GM21717 (cell line): ENCODE results near the gene DDC.
"Not testable (repeated sequence)": the region's sequence is repeated elsewhere in the genome, so short reads cannot be mapped to it uniquely, and the experiment has no call there.

Experiments
- ATAC-seq: cut with Tn5 transposase; IDR thresholded peaks from one replicate; pipeline ENCODE4 v1.9.1; 2021; ENCODE audit warnings: mild to moderate bottlenecking, moderate library complexity; ENCODE audit not compliant: unreplicated experiment

DDC gene

DNA sequence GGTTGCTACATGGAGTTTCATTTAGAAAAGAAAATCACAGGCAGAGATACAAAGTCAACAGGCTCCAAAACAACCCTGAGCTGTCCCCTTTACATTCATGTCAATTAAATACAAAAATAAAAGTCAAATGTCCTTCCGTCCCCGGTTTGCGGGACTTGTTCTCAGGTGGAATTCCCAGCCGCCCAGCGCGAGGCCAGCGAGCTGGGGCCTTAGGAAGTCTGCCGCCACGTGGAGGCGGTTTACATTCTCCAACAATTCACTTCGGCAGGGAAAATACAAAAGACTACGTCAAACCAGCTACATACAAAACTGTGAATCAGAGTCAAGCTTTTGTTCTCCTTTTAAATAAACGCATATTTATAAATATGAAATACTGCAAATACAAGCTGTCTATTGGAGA is 25.3 kb upstream of the DDC start:
- ATAC-seq: no peak

DNA sequence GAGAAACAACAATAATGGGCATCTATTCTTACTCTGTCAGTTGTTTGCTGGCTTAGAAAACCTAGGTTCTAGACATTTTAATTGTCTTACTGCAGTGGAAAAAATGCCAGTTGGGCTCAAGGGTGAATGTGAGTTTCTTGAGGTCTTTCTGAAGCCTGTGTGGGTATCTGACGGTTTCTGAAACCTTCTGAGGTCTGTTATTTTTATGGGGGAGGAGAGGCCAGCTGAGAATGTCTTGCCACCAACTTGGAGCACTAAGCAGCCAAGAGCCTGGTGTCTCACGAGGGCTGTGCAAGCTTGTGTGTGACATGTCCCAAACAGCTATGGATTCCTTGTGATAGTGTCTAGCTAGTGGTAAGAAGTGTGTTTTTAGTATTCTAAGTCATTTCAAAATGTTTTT is 24.2 kb upstream of the DDC start:
- no peak for ATAC-seq

DNA sequence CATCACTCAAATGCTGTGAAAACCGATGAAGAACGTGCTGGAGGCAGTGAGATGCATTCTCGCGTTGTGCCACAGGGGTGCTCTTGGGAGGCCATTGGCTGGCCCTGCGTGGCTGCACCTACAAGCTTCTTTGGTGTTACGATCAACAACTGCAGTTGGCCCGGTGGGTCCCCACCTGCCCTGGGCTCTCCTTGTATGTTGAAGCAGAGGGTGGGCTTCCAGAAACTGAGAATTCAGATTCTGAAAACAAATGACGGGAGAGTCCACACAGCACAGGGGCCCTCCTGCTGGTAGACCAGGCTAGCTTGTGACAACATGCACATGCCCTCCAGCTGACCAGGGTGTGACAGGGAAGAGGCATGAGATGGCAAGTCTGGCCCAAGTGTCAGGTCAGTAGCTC is 23.7 kb upstream of the DDC start:
- no peak for ATAC-seq

DNA sequence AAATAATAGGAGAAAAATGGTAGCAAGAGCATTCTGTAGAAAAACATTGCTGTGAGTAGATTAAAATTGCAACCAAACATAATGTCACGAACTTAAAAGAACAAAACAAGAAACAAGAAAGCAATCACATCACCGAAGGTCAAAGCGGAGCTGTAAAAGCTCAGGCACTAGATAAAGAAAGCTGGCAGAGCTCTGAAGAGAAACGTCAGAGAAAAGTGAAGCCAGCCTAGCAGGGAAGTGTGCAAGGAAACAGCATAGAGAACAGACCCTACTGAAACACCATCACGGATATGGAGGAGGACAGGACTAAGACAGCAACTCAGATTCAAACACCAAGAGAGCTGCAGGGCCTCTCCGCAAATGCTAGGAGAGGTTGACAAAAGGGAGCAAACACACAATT is 22.5 kb upstream of the DDC start:
- ATAC-seq: no peak

DNA sequence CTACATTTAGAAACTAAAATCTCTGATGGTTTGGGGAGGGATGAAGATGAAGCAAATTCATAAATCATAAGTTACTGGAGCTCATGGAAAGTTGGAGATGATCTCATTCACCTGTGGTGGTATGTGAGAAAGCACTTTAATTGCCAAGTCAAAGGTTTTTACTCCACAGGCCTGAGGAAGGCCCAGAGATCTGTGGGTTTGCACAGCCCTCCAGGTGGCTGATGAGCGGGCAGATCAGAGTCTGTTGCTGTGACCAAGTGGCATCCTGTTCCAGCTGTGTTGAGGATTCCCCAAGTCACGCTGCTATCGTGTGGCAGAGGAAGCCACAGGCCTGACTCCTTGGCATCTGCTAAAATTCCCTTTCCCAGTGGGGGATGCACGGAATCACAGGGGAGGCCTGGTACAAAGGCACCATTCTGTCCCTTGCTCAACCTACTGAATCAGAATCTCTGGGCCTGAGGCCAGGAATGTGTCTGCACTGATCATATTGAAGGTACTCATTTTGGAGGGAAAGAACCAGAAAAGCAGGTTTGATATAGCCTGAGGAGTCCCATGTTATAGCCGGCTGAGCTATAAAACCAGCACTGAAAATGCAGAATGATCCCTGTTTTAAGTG is 19.7 kb upstream of the DDC start:
- no peak for ATAC-seq

DNA sequence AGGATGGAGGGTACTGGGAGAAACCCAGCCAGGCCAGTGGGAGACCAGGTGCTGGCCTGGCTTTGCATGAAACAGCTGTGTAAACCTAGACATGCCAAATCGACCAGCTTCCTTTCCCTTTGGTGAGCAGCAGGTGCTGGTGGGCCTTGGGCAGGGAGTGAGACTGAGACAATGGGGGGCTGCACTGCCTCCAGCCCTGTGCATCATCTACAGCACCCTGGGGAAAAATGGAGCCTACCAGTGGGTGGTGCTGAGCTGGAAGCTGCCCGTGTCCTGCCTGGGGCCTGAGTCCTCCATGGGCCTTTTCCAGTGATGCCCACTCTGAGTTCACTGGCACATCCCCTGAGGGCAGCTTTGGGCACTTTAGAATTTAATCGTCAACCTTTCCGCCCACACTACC is 19.2 kb upstream of the DDC start:
- ATAC-seq: no peak

DNA sequence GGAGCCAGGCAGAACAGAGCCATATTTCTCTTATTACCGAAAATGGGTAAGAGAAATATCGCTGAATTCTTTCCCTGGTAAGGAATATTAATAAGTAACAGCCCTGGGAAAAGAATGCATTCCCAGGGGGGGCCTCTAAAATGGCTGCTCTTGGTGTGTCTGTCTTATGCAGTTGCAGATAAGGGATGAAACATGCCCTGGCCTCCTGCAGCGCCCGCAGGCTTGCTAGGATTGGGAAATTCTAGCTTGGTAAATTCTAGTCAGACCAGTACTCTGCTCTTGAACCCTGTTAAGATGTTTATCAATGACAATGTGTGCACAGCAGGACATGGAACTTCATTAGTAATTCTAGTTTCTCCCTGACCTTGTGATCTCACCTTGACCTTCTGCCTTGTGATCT is 18.1 kb upstream of the DDC start:
- ATAC-seq: not testable (repeated sequence)

DNA sequence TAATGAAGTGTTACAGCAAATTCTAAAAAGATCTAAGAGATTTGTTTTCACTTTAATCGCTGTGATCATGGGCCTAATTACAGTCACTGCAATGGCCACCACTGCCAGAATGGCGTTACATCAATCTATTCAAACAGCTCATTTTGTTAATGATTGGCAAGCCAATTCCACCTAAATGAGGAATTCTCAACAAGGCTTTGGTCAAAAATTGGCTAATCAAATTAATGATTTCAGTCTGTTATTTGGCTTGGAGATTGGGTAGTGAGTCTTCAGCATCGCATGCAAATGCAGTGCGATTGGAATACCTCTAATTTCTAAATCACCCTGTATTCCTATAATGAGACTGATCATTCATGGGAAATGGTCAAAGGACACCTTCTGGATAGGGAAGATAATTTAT is 17.1 kb upstream of the DDC start:
- not testable (repeated sequence) for ATAC-seq

DNA sequence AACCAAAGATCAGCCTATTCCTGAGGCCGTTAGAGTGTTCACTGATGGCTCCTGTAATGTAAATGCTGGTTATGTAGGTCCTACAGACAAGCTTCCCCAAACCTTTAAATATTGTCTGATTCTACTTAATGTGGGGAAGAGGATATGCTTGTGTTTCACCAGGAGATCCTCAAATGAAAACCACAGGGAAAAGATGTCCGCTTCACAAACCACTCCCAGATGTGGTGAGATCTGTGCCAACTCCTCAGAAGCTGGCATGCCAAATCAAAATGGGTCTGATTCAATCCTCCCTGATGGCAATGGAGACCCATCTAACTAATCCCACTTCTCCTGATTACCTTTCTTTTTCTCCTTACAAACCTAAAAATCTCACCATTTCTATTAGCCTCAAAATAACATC is 15.5 kb upstream of the DDC start:
- not testable (repeated sequence) for ATAC-seq

DNA sequence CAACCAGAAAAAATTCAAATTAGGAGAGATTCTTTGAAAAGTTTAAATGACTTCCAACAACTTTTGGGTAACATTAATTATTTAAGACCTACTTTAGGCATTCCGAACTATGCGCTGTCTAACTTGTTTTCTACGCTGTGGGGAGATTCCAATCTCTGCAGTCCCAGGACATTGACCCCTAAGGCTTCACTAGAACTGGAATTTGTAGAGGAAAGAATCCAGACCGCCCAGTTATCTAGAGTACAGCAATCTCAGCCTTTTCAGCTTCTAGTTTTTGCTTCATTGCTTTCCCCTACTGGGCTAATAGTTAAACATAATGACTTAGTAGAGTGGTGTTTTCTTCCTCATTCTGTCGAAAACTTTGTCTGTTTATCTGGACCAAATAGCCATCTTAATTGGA is 14.9 kb upstream of the DDC start:
- ATAC-seq: no peak

DNA sequence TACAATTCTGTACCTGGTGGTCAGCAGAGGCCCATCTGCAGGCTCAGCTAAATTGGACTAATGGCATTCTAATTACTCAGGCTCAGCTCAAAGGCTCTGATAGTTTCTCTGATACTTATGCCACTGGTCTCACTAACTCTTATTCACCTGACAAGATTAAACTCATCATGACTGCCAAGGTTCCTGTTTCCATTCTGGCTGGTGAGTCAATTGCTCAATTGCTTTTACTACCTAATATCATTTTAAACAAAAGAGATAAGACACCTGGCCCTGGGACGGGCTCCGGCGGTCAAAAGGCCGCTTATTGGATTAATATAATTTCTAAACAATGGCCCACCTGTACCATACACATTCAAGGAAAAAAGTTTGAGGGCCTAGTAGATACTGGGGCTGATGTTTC is 12.9 kb upstream of the DDC start:
- ATAC-seq: not testable (repeated sequence)

DNA sequence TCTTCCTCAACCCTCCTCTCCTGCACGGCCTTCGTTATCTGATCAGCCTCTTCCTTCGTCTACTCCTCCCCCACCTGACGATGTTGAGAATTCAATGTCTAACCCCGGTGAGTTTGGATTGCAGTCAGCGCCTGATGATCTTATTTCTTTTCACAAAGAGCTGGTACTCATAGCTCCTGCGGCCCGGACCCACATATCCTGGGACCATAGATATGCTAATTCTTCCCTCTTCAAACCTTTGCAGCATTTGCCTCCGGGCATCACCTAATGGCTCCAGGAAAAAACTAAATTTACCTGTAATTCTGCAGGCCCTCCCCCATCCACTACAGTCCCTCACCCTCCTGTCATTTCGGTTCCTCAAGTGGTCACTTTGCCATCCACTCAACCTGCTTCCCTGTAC is 12.4 kb upstream of the DDC start:
- ATAC-seq: no peak

DNA sequence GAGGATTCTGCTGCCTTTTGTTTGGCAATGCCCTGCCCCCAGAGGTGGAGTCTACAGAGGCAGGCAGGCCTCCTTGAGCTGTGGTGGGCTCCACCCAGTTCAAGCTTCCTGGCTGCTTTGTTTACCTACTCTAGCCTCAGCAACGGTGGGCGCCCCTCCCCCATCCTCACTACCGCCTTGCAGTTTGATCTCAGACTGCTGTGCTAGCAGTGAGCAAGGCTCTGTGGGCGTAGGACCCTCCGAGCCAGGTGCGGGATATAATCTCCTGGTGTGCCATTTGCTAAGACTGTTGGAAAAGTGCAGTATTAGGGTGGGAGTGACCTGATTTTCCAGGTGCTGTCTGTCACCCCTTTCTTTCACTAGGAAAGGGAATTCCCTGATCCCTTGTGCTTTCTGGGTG is 11.2 kb upstream of the DDC start:
- not testable (repeated sequence) for ATAC-seq

DNA sequence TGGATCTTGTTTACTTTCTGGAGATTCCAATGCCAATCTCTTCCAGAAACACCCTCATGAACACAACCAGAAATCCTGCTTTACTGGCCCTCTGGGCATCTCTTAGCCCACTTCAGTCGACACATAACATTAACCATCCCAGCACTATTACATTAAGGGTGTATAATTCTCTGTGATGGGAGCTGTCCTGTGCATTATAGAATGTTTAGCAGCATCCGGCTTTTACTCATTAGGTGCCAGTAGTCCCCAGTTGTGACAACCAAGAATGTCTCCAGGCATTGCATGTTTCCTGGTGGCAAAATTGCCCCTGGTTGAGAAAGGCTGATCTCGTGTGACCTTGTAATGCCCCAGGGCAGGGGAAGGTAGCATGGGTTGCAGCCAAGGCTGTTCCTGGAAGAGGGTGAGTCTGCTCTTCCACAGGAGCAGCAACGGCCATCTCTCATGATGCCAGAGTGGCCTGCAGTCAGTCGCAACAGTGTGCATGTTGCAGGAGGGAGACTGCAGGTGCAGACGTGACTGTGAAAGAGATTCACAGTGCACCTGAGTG is 2.6 kb upstream of the DDC start:
- no peak for ATAC-seq

DNA sequence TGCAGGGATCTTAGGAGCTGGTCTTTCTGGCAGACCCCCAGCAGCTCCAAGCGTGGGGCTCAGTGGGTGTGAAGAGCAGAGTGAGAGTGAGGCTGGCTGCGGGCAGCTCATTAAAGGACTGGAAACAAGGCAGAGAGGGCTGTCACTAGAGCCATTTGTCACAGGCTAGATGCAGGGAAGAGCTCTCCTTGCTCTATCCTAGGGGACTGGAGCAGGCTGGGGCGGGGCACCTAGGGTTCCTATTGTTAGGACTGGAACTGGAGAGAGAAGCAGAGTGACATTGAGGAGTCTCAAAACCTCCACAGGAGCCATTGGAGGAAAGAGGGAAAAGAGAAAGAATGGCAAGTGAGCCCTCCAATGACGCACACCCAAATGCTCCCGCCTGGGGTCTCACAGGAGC is 772 bp upstream of the DDC start:
- no peak for ATAC-seq

DNA sequence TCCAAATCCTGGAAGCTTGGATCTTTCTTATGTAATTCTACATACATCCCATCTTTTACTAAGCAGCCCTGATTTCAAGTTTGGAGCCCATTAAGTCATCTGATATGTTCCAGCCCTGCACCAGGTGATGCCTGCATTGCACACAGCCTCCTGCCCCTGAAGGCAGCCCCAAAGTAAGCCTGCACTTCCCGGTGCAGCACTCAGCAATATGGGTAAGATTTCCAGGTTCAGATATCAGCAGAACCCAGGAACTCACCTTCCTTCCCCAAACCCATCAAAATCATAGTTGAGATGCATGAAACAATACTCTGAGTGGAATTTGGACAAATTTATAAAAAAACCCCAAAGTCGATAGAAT is 333 bp upstream of the DDC start:
- ATAC-seq: no peak

DNA sequence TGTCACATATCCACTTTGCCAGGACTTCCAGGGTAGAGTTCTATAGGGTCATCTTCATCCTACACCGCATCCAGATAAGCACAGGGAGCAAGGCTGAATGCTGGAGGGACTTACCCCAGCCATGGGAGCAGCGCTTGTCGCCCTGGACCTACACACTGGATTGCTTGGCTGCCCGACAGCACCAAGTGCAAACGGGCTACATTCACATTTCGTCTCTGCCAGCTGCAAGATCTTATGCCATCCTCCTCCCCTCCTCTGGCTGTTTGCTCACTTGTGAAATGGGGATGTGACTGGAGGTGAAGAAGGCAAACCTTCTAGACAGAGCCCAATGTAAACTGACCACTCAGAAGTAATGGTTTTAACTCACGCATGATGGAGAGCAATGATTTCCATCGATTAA is 1.0 kb downstream of the DDC start:
- ATAC-seq: no peak

DNA sequence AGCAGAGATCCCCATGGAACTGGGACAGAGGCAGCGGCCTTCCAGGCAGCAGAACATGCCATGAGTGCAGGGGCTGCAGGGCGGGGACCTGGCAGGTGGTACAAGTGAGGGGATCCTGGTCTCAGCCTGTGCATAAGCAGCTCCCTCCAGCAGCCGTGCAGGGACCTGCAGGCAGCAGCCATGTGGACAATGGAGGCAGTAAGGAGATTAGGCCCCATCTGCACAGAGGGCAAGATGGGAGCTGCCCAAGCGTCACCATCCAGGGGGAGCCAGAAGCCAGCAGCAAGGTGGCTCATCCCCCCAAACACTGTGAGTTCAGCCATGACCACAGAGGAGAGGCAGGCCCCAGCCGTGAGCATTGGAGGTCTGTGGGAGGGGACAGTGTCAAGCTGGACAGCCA is 3.1 kb downstream of the DDC start:
- ATAC-seq: no peak

DNA sequence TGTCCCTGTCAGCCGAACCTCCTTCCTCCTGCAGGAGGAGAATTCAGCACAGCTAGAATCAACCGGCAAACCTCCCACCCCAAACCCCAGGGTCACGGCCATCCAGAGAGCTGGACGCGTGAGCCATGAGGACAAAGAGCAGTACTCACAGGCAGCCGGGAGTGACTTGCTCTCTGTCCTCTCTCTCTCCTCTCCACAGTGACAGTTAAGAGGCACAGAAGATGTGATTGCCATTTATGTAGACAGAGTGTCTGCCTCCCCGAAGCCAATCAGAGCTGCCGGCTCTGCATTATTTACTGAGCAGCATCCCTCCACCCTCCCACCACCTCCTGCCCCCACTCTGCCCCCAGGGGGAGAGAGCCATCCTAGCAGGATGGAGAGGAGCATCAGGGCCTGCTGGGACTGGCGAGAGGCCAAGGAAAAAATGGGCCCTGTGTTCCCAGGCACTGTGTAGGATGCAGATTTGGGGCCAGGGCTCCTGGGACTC is 4.3 kb downstream of the DDC start:
- no peak for ATAC-seq

DNA sequence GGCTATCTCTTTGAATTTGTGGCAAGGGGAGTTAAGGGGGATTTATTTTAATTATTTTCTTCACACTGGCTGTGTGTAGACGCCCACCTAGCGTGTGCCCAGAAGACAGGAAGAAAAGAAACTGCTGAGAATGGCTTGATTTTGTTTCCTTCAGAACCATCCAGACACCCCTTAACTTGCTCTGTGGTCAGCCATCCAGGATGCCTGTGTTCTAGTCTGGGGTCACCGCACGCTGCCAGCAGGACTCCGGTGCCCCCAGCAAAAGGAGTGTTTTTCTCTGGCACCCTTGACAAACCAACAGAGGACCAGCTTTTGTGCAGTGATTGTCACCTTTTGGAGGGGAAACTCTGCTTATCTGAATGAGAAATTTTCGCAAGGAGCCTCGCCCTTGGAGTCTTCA is 5.3 kb downstream of the DDC start:
- ATAC-seq: no peak

DNA sequence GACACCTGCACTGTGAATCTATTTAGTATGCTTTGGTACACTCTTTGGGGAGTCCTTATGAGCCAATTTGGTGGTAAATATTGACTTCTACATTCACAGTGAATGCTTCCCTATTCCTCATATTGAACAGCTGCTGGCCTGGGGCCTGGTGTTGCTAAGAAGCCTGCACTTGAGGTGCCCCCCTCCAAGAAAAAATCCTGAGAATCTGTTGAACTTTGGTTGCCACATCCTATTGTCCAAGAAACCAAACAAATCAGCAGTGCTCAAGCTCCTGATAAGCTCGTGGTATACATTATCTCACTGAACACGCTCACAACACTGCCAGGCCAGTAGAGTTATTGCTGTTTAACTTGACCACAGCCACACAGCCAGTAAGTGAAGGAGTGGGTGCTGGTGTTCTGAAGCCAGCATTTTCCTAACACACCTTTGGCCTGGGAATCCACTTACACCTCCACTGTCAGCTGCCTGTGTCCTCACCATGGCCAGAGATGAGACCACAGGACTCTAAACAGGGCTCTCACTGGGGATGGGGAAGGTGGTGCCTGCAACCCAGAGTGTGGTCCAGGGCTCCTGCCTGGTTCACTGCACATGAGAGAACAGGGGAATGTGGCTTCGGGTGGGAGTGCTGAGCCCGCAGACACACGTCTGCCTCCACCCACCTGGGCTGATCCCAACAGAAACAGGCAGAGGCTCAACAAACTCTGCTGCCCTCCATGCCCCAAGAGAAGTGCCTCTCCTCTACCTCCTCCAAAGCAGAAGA is 6.7 kb downstream of the DDC start:
- ATAC-seq: no peak

DNA sequence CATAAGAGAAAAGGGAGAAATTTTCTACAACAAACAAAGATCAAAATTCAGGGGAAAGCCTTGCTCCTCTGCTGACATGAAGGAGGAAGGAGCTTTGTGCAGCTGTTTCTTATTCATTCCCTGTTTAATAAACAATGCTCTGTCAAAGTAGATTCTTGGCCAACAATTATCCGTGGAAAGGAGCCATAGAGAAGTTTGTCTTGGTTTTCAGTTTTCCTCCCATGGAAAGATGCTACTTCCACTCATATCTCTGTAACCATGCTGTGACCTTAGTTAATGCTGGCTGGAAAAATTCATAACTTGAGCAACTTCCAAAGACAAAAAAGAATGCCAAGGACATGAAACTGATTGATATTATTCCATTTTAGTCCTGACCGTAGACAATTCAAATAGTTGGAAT is 8.1 kb downstream of the DDC start:
- no peak for ATAC-seq
